ENCODE results near the gene CNOT2.
A peak's percentile ranks its signal among the peaks of the same experiment; 100 is the strongest.

CNOT2 gene

GRCh38 chr12:70329728-70330127 lies 86.5 kb downstream of the CNOT2 start:
- Mint-ChIP-seq H3K4me1 (ENCODE audit: low read depth in 2 of 2) (peaks cover 3 to 23% of the 10 kb centered on the region in 2 donors), H3K36me3 (ENCODE audit: insufficient read depth) (peaks cover 6% of the 10 kb centered on the region), H3K27me3 (no peaks in the 10 kb centered on the region), H3K27ac (peak overlapping the region in 1 of 2 donors; percentile 30), H3K4me3 (no peak overlapping the region), H3K9me3 (no peaks in the 10 kb centered on the region)
- ATAC-seq (replicated peaks) (no peak), DNase-seq (no peak)

DNA sequence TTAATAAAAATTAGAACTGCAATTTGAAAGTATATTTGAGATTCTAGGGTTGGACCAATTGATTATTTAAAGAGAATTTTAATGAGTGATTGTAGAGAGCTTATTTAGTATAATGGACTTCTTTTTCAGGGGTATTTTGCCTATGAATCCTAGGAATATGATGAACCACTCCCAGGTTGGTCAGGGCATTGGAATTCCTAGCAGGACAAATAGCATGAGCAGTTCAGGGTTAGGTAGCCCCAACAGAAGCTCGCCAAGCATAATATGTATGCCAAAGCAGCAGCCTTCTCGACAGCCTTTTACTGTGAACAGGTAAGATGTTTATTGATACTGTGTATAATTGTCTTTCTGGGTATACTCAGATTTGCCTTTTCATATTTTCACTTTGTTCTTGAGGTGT lies 86.9 kb downstream of the CNOT2 start:
- ATAC-seq (replicated peaks) (no peak), DNase-seq (no peak)
- peak overlapping the region in 1 of 2 donors; percentile 30 for H3K27ac Mint-ChIP-seq
- no peaks in the 10 kb centered on the region for H3K9me3 Mint-ChIP-seq
- H3K4me3 Mint-ChIP-seq: no peak overlapping the region
- peaks cover 6% of the 10 kb centered on the region for H3K36me3 Mint-ChIP-seq (ENCODE audit: insufficient read depth)
- H3K4me1 Mint-ChIP-seq (ENCODE audit: low read depth in 2 of 2): peaks cover 3 to 23% of the 10 kb centered on the region in 2 donors
- no peaks in the 10 kb centered on the region for H3K27me3 Mint-ChIP-seq

GRCh38 chr12:70332236-70332635 lies 89.0 kb downstream of the CNOT2 start:
- peak overlapping the region in 1 of 2 donors; percentile 42 for H3K27ac Mint-ChIP-seq
- H3K36me3 Mint-ChIP-seq (ENCODE audit: insufficient read depth): peaks cover 6% of the 10 kb centered on the region
- ATAC-seq (replicated peaks) (no peak), DNase-seq (no peak)
- H3K4me3 Mint-ChIP-seq: no peak overlapping the region
- H3K9me3 Mint-ChIP-seq: no peaks in the 10 kb centered on the region
- H3K4me1 Mint-ChIP-seq (ENCODE audit: low read depth in 2 of 2): peaks cover 3 to 18% of the 10 kb centered on the region in 2 donors
- H3K27me3 Mint-ChIP-seq: no peaks in the 10 kb centered on the region

- Mint-ChIP-seq H3K4me1 (ENCODE audit: low read depth in 2 of 2) (peaks cover 2 to 16% of the 10 kb centered on the region in 2 donors), H3K27ac (no peak overlapping the region), H3K9me3 (no peaks in the 10 kb centered on the region), H3K36me3 (ENCODE audit: insufficient read depth) (peaks cover 23% of the 10 kb centered on the region), H3K27me3 (no peaks in the 10 kb centered on the region), H3K4me3 (no peak overlapping the region)
- no peak for ATAC-seq (replicated peaks)
- no peak for DNase-seq
Observed at GRCh38 chr12:70334742-70335141, 91.5 kb downstream of the CNOT2 start.

GRCh38 chr12:70338531-70338930 lies 95.3 kb downstream of the CNOT2 start:
- Mint-ChIP-seq H3K36me3 (ENCODE audit: insufficient read depth) (peaks cover 53% of the 10 kb centered on the region), H3K4me3 (no peak overlapping the region), H3K27me3 (no peaks in the 10 kb centered on the region), H3K4me1 (ENCODE audit: low read depth in 2 of 2) (peaks cover 2 to 17% of the 10 kb centered on the region in 2 donors), H3K27ac (no peak overlapping the region), H3K9me3 (no peaks in the 10 kb centered on the region)
- no peak for DNase-seq
- no peak for ATAC-seq (replicated peaks)

GRCh38 chr12:70351076-70351475 lies 107.8 kb downstream of the CNOT2 start:
- Mint-ChIP-seq H3K4me1 (ENCODE audit: low read depth in 2 of 2) (no peaks in the 10 kb centered on the region), H3K9me3 (no peaks in the 10 kb centered on the region), H3K27ac (no peak overlapping the region), H3K27me3 (no peaks in the 10 kb centered on the region), H3K36me3 (ENCODE audit: insufficient read depth) (peaks cover 48% of the 10 kb centered on the region), H3K4me3 (no peak overlapping the region)
- DNase-seq (no peak), ATAC-seq (replicated peaks) (no peak)

GRCh38 chr12:70353780-70354660 lies 110.8 kb downstream of the CNOT2 start:
- DNase-seq (no peak), ATAC-seq (replicated peaks) (no peak)
- H3K4me3 Mint-ChIP-seq: no peak overlapping the region
- H3K27me3 Mint-ChIP-seq: no peaks in the 10 kb centered on the region
- no peaks in the 10 kb centered on the region for H3K4me1 Mint-ChIP-seq (ENCODE audit: low read depth in 2 of 2)
- H3K9me3 Mint-ChIP-seq: no peaks in the 10 kb centered on the region
- H3K27ac Mint-ChIP-seq: no peak overlapping the region
- H3K36me3 Mint-ChIP-seq (ENCODE audit: insufficient read depth): peaks cover 31% of the 10 kb centered on the region

- no peaks in the 10 kb centered on the region for H3K4me1 Mint-ChIP-seq (ENCODE audit: low read depth in 2 of 2)
- peaks cover 31% of the 10 kb centered on the region for H3K36me3 Mint-ChIP-seq (ENCODE audit: insufficient read depth)
- no peak for DNase-seq
- no peaks in the 10 kb centered on the region for H3K9me3 Mint-ChIP-seq
- H3K27ac Mint-ChIP-seq: no peak overlapping the region
- ATAC-seq (replicated peaks): no peak
- H3K4me3 Mint-ChIP-seq: no peak overlapping the region
- no peaks in the 10 kb centered on the region for H3K27me3 Mint-ChIP-seq
Observed at GRCh38 chr12:70354787-70355186, 111.6 kb downstream of the CNOT2 start.

DNA sequence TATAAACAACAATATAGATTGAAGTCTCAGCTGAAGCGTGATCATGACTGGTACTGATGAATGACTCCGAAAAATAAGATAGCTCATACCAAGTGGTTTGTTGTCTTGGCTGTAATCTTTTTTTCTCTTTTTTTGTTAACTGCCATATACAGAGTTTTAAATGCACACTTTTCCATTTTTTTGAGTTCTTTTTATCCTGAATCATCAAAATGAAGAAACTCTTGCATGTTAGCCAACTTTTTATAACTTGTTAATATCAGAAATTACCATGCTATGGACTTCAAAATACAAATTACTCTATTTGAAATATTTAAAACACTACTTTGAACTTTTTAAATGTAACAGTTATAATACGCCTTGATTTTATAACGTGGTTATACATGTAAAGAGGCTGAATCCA lies 112.7 kb downstream of the CNOT2 start:
- no peak overlapping the region for H3K27ac Mint-ChIP-seq
- DNase-seq (no peak), ATAC-seq (replicated peaks) (no peak)
- no peaks in the 10 kb centered on the region for H3K9me3 Mint-ChIP-seq
- no peaks in the 10 kb centered on the region for H3K4me1 Mint-ChIP-seq (ENCODE audit: low read depth in 2 of 2)
- H3K36me3 Mint-ChIP-seq (ENCODE audit: insufficient read depth): peaks cover 31% of the 10 kb centered on the region
- no peaks in the 10 kb centered on the region for H3K27me3 Mint-ChIP-seq
- no peak overlapping the region for H3K4me3 Mint-ChIP-seq

DNA sequence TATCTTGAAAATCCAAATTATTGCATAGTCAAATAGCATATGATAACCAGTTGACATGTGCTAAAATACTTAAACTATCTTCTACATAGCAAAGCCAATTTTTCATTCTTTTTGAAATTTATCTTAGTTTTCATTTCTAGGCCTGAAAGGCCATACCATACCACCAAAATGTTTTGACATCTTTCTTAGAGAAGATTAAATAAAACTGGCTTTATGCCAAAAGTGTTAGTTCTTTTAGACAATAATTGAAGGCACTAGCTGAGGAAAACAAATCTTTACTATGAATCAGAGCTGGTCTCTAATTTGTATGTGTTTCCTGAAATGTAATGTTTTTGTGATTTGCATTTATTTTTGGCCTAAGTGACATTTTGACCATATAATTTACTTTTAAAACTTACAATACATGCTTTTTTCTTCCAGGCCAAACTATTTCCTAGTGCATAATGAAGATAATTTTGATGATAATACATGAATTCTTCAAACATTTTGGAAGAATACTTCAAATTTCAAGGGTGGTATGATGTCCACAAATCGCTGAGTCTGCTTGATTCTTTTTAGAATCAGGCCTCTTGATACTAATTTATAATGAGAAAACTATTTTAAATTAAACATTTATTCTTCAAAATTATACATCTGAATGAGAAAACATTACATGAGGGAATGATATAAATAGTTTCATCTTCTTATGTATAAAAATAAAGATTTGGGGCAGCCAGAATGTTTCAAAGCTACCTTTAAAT lies 116.4 kb downstream of the CNOT2 start:
- Mint-ChIP-seq H3K4me3 (no peak overlapping the region), H3K4me1 (ENCODE audit: low read depth in 2 of 2) (no peaks in the 10 kb centered on the region), H3K9me3 (no peaks in the 10 kb centered on the region), H3K36me3 (ENCODE audit: insufficient read depth) (peaks cover 9% of the 10 kb centered on the region), H3K27me3 (peaks cover under 1% of the 10 kb centered on the region in 2 donors), H3K27ac (no peak overlapping the region)
- DNase-seq: no peak
- ATAC-seq (replicated peaks): no peak

DNA sequence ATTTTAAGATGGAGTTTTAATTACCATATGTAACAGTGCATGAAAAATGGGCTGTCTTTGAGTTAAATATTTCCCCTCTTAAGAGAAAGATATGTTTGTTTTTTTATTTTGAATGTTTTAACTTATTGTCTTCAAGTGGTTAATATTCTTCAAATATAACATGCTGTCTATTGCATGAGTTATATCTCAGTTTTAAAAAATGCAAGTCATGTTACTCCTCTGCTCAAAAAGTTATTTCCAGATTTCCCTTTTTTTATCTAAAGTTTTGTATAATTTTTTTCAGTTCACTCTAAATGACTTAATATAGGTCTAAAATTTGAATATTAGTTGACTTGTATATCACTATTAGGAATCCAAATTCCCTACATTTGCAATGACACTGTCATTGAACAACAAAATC lies 117.0 kb downstream of the CNOT2 start:
- DNase-seq (no peak), ATAC-seq (replicated peaks) (no peak)
- H3K27ac Mint-ChIP-seq: no peak overlapping the region
- no peaks in the 10 kb centered on the region for H3K9me3 Mint-ChIP-seq
- H3K27me3 Mint-ChIP-seq: peaks cover 6 to 7% of the 10 kb centered on the region in 2 donors
- H3K36me3 Mint-ChIP-seq (ENCODE audit: insufficient read depth): peaks cover 3% of the 10 kb centered on the region
- no peak overlapping the region for H3K4me3 Mint-ChIP-seq
- H3K4me1 Mint-ChIP-seq (ENCODE audit: low read depth in 2 of 2): peaks cover 4 to 5% of the 10 kb centered on the region in 2 donors

DNA sequence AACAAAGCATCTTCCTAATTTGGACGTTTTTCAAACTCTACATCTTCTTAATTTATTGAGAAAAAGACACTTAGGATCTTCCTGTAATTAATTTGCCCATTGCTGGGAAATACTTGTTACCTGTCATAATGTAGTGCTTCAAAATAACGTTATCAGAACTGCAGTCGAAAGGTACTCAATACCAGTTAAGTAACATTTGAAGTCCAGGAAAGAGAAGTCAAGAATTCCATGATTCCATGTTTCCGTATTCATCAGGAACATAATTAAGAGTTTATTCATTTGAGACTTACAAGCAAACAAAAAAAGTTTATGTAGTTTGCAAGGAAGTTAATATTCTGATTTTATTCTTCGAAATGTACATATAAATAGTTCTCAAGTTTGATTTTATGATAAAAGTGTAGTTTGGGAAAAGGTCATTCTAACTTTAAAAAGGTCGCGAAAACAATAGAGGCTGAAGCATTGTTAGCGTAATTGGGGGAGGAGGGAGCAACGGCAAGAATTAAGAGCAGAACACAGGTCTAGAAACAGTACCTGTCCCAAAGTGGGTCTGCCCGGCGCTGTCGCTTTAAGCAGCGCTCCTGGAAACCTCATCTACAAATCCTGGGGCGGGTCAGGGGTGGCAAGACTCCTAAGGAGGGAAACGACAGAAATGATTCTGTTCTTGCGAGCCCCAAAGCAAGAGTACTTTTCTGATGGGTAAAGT lies 121.6 kb downstream of the CNOT2 start:
- peaks cover 5% of the 10 kb centered on the region for H3K36me3 Mint-ChIP-seq (ENCODE audit: insufficient read depth)
- ATAC-seq (replicated peaks) (no peak), DNase-seq (no peak)
- peak overlapping the region; percentile 93 to 99 for H3K4me3 Mint-ChIP-seq
- peaks cover 12 to 18% of the 10 kb centered on the region in 2 donors for H3K27me3 Mint-ChIP-seq
- H3K4me1 Mint-ChIP-seq (ENCODE audit: low read depth in 2 of 2): peaks cover 16 to 18% of the 10 kb centered on the region in 2 donors
- H3K27ac Mint-ChIP-seq: peak overlapping the region in 1 of 2 donors; percentile 41
- no peaks in the 10 kb centered on the region for H3K9me3 Mint-ChIP-seq

GRCh38 chr12:70365398-70365647 lies 122.1 kb downstream of the CNOT2 start:
- H3K36me3 Mint-ChIP-seq (ENCODE audit: insufficient read depth): peaks cover 5% of the 10 kb centered on the region
- peaks cover 12 to 18% of the 10 kb centered on the region in 2 donors for H3K27me3 Mint-ChIP-seq
- H3K9me3 Mint-ChIP-seq: no peaks in the 10 kb centered on the region
- H3K4me3 Mint-ChIP-seq: peak overlapping the region; percentile 93 to 99
- no peak for DNase-seq
- peaks cover 16 to 18% of the 10 kb centered on the region in 2 donors for H3K4me1 Mint-ChIP-seq (ENCODE audit: low read depth in 2 of 2)
- H3K27ac Mint-ChIP-seq: no peak overlapping the region
- ATAC-seq (replicated peaks): no peak

All from effector memory CD8-positive, alpha-beta T cell (primary cell).